GM12878 (cell line): ENCODE results near the gene CCDC28B. TPM values are rescaled to one million over a fixed set of nuclear protein-coding genes. Genes with fewer than 3 reads are reported as not detected.

Experiments
- ATF7 ChIP-seq: fragments of 450-650 bp; IDR thresholded peaks from 2 replicates; pipeline ENCODE4 v1.6.1; 2016; ENCODE audit warnings: low read depth, mild to moderate bottlenecking
- BACH1 ChIP-seq: fragments of 450-650 bp; IDR thresholded peaks from 2 replicates; pipeline ENCODE4 v1.6.1; 2017; ENCODE audit warnings: mild to moderate bottlenecking, borderline replicate concordance
- BCL3 ChIP-seq: IDR thresholded peaks from 2 replicates; pipeline ENCODE4 v1.6.1; 2011; ENCODE audit warnings: borderline replicate concordance, low read depth, mild to moderate bottlenecking, moderate library complexity, low read length; ENCODE audit not compliant: insufficient read depth, poor library complexity, severe bottlenecking
- BHLHE40 ChIP-seq, 2 experiments: fragments of 450-650 bp in 1 of 2; IDR thresholded peaks; 2 replicates each; pipeline ENCODE4 v1.6.1; 2011 to 2017; ENCODE audit warnings: low read depth in 2 of 2, borderline replicate concordance in 1 of 2, improper control_type of control experiment in 1 of 2, low read length in 1 of 2, mild to moderate bottlenecking in 1 of 2
- CEBPZ ChIP-seq: fragments of 150-350 bp; IDR thresholded peaks from 2 replicates; pipeline ENCODE4 v1.6.1; 2016; ENCODE audit warnings: low read depth, low read length
- CHD2 ChIP-seq: IDR thresholded peaks from 2 replicates; pipeline ENCODE4 v1.6.1; 2011; ENCODE audit warnings: low read depth, low read length, improper control_type of control experiment, borderline replicate concordance
- DPF2 ChIP-seq: fragments of 450-650 bp; IDR thresholded peaks from 2 replicates; pipeline ENCODE4 v1.6.1; 2017; ENCODE audit warnings: mild to moderate bottlenecking
- GATAD2B ChIP-seq: fragments of 450-650 bp; conservative IDR thresholded peaks from 2 replicates; pipeline ENCODE4 v1.6.1; 2017; ENCODE audit warnings: low read depth, mild to moderate bottlenecking, moderate library complexity
- MTA3 ChIP-seq: IDR thresholded peaks from 2 replicates; pipeline ENCODE4 v1.6.1; 2012; ENCODE audit warnings: low read length, inconsistent platforms, borderline replicate concordance
- SIN3A ChIP-seq: IDR thresholded peaks from 2 replicates; pipeline ENCODE4 v1.6.1; 2012; ENCODE audit warnings: low read depth, low read length, improper control_type of control experiment
- SUZ12 ChIP-seq: fragments of 200-600 bp; sonication (generic); IDR thresholded peaks from one replicate; pipeline ENCODE4 v1.6.1; 2018; ENCODE audit warnings: antibody characterized with exemption, mild to moderate bottlenecking; ENCODE audit not compliant: unreplicated experiment
- TAF1 ChIP-seq: IDR thresholded peaks from 2 replicates; pipeline ENCODE4 v1.6.1; 2011; ENCODE audit warnings: mild to moderate bottlenecking, low read depth, low read length, borderline replicate concordance
- TCF7 ChIP-seq: IDR thresholded peaks from 2 replicates; pipeline ENCODE4 v1.6.1; 2014; ENCODE audit warnings: antibody characterized with exemption, borderline replicate concordance
- ZBED1 ChIP-seq: IDR thresholded peaks from 2 replicates; pipeline ENCODE4 v1.6.1; 2016; ENCODE audit warnings: borderline replicate concordance
- ZNF274 ChIP-seq: IDR thresholded peaks from one replicate; pipeline ENCODE4 v1.8.0; 2011; ENCODE audit not compliant: insufficient read length, insufficient read depth
- polyA plus RNA-seq, 11 experiments: library from polyadenylated mRNA; depleted of rRNA in 4 of 11; unstranded in 6 of 11; stranded (reverse) in 5 of 11; fragments of >200 nt; fragmentation: Nextera tagmentation in 4 of 11; fragmentation: Illumina TruSeq in 1 of 11; extraction: Ambion mirVana in 4 of 11; extraction: Trizol in 1 of 11; gene quantifications; 1 replicate in 1 of 11; 2 replicates in 10 of 11; pipeline versions ENCODE4 v1.2.1 to v1.2.3, GENCODE V29; 2011 to 2016; ENCODE audit warnings: inconsistent platforms in 2 of 11, missing spikeins in 2 of 11, low read depth in 1 of 11
- total RNA-seq, 4 experiments: library from RNA; depleted of rRNA in 3 of 4; stranded (reverse); fragments of >200 nt in 3 of 4; fragmentation: Illumina TruSeq in 1 of 4; extraction: Trizol in 1 of 4; gene quantifications; 2 replicates each; pipeline versions ENCODE4 v1.2.1 to v1.2.3, GENCODE V29; 2013 to 2021
- TF ChIP-seq, protein P1 (sequence below): fragments of 450-650 bp; IDR thresholded peaks from 2 replicates; pipeline ENCODE4 v1.6.1; 2017; ENCODE audit warnings: mild to moderate bottlenecking, moderate library complexity
- TF ChIP-seq, protein P2 (sequence below): IDR thresholded peaks from 2 replicates; pipeline ENCODE4 v1.6.1; 2011; ENCODE audit warnings: mild to moderate bottlenecking, low read depth, low read length, moderate library complexity; ENCODE audit not compliant: insufficient replicate concordance
- TF ChIP-seq, protein P3 (sequence below): IDR thresholded peaks from 2 replicates; pipeline ENCODE4 v1.6.1; 2012; ENCODE audit warnings: low read depth, low read length, improper control_type of control experiment

Gene CCDC28B
- total and polyA plus RNA-seq, 10 of the 15 experiments (the other 5 are each of a cell fraction or from before 2014, with no cell fraction given) = 10.5 to 135 (median 90.6) TPM

DNA sequence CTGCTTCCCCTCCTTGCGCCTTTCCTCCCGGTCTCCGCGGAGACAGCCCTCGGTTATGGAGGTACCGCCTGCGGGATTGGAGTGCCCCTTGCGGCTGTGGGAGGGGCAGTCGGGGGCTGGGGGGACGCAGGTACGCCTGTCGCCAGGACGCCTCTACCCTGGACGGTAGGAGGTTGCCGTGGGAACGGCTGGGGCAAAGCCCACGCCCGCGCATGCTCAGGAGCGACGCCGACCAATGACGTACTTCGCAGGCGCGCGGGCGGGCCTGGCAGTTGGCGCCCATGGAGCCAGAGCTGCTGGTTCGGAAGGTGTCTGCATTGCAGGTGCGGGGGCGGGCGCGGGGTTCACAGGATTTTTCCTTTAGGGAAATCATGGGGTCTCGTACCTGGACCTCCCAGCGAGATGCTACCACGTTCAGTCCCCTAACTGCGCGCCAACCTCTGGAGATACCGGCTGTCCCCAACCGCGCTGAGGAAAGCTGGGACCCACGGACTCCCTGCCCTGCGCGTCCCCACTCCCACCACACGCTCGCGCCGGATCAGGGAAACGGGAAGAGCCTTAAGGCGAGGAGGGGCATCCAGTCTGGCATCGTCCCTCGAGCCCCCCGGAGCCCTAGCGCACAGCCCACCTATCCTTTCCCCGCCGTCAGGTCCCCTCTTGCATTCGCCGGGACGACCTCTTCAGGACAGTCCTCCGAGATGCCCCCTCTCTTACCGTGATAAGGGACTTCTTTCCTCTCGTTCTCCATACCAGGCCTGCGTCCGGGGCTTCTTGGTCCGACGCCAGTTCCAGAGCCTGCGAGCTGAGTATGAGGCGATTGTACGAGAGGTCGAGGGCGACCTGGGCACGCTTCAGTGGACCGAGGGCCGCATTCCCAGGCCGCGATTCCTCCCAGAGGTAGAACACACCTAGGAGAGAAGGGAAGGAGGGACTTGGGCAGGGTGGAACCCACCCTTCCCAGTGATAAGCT is 5.3 kb downstream of the CCDC28B start, which contains the start of gene IQCC (continued):
- TF ChIP-seq, protein P1, sequence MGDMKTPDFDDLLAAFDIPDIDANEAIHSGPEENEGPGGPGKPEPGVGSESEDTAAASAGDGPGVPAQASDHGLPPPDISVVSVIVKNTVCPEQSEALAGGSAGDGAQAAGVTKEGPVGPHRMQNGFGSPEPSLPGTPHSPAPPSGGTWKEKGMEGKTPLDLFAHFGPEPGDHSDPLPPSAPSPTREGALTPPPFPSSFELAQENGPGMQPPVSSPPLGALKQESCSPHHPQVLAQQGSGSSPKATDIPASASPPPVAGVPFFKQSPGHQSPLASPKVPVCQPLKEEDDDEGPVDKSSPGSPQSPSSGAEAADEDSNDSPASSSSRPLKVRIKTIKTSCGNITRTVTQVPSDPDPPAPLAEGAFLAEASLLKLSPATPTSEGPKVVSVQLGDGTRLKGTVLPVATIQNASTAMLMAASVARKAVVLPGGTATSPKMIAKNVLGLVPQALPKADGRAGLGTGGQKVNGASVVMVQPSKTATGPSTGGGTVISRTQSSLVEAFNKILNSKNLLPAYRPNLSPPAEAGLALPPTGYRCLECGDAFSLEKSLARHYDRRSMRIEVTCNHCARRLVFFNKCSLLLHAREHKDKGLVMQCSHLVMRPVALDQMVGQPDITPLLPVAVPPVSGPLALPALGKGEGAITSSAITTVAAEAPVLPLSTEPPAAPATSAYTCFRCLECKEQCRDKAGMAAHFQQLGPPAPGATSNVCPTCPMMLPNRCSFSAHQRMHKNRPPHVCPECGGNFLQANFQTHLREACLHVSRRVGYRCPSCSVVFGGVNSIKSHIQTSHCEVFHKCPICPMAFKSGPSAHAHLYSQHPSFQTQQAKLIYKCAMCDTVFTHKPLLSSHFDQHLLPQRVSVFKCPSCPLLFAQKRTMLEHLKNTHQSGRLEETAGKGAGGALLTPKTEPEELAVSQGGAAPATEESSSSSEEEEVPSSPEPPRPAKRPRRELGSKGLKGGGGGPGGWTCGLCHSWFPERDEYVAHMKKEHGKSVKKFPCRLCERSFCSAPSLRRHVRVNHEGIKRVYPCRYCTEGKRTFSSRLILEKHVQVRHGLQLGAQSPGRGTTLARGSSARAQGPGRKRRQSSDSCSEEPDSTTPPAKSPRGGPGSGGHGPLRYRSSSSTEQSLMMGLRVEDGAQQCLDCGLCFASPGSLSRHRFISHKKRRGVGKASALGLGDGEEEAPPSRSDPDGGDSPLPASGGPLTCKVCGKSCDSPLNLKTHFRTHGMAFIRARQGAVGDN = peak; percentile 59; the same call in 1 of the 2 replicates
- TF ChIP-seq BCL3 (peak; percentile 64), BACH1 (0 out of 2 replicates have a peak, but pooled peaks have one; percentile 61), GATAD2B (peak; percentile 62), TAF1 (peak; percentile 69; the same call in 1 of the 2 replicates), SIN3A (peak; percentile 77), MTA3 (no peak; the same call in 1 of the 2 replicates), ATF7 (peak; percentile 69), DPF2 (peak; percentile 67; the same call in 1 of the 2 replicates), CEBPZ (no peak), TCF7 (no peak), ZBED1 (no peak), CHD2 (0 out of 2 replicates have a peak, but pooled peaks have one; percentile 45), SUZ12 (no peak), ZNF274 (no peak), BHLHE40 (IDR thresholded peaks at IDR 0.05; ENCODE audit: borderline replicate concordance in 1 of 2, low read depth in 2 of 2, low read length in 1 of 2) (peak; percentile 21 to 59; a peak in 1 of 4 replicates)
- TF ChIP-seq, protein P2, sequence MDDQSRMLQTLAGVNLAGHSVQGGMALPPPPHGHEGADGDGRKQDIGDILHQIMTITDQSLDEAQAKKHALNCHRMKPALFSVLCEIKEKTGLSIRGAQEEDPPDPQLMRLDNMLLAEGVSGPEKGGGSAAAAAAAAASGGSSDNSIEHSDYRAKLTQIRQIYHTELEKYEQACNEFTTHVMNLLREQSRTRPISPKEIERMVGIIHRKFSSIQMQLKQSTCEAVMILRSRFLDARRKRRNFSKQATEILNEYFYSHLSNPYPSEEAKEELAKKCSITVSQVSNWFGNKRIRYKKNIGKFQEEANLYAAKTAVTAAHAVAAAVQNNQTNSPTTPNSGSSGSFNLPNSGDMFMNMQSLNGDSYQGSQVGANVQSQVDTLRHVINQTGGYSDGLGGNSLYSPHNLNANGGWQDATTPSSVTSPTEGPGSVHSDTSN = no peak
- TF ChIP-seq, protein P3, sequence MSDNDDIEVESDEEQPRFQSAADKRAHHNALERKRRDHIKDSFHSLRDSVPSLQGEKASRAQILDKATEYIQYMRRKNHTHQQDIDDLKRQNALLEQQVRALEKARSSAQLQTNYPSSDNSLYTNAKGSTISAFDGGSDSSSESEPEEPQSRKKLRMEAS = peak; percentile 39
